Measurements from ENCODE around the gene MKI67.

Gene MKI67

DNA sequence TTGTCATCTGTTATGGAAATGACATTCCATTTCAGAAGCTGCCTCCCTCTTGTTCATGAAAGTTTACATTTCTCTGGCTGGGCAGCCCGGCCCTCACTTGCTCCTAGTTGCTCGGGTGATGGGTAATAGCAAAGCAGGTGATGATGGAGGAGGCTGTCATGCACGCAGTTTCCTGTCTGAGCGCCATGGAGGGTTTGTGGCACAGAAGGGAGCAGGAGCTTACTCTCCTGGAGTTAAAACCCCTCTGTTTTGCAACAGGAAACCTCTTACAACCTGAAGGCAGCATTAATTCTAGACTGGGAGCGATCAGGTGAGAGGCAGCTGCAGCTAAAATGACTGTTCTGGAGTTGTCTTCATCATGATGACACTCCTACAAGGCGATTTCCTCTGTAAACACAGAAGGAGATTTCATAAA is 34.1 kb upstream of the MKI67 start:
- no peaks in the 10 kb centered on the region for H3K27me3 ChIP-seq
- peaks cover 24 to 33% of the 10 kb centered on the region in 2 experiments for H3K4me1 ChIP-seq (ENCODE audit: control insufficient read depth in 1 of 2, insufficient read depth in 1 of 2, low read depth in 1 of 2, low read length in 1 of 2)
- no peaks in the 10 kb centered on the region for H3K36me3 ChIP-seq
- peak overlapping the region; percentile 79 for H3K27ac ChIP-seq
- TF ChIP-seq, protein P1, sequence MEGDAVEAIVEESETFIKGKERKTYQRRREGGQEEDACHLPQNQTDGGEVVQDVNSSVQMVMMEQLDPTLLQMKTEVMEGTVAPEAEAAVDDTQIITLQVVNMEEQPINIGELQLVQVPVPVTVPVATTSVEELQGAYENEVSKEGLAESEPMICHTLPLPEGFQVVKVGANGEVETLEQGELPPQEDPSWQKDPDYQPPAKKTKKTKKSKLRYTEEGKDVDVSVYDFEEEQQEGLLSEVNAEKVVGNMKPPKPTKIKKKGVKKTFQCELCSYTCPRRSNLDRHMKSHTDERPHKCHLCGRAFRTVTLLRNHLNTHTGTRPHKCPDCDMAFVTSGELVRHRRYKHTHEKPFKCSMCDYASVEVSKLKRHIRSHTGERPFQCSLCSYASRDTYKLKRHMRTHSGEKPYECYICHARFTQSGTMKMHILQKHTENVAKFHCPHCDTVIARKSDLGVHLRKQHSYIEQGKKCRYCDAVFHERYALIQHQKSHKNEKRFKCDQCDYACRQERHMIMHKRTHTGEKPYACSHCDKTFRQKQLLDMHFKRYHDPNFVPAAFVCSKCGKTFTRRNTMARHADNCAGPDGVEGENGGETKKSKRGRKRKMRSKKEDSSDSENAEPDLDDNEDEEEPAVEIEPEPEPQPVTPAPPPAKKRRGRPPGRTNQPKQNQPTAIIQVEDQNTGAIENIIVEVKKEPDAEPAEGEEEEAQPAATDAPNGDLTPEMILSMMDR (IDR thresholded peaks at IDR 0.05), result no peak
- H3K4me3 ChIP-seq (ENCODE audit: low read depth in 1 of 2, low read length in 1 of 2), result peak overlapping the region; percentile 21 to 48
- no peaks in the 10 kb centered on the region for H3K9me3 ChIP-seq

DNA sequence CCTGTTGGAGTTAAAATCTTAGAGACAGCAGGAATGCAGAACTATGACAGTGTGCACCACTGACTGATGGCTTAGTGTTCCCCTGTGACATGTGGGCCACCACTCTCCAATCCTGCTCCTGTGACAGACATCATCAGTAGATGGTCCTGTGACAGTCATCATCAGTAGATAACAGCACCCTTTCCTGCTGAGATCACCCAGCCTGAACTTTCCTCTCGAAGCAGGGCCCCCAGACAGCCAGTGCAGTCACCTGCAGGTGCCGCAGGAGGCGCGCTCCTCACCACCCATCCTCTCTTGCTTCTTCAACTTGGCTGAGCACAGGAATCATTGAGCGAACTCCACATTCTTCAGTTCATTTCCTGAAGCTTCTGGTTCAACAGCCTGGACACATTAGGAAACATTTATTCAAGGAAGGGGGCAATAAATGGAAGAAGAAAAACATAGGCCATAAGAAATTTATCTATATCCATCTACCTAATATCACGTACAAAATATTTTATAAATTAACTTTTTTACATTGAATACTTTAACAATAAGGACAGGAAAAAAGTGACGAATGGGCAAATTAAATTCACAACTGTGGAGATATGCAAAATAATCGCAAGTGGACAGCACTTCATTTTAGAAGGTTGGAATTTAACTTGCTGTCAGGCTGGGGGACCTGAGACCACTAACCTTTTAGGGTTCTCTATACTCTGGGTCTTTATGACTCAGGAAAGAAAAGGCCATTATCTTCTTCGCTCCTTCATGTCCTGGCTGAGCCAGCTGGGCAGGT is 32.0 kb upstream of the MKI67 start:
- Histone ChIP-seq H3K27me3 (no peaks in the 10 kb centered on the region), H3K4me3 (ENCODE audit: low read depth in 1 of 2, low read length in 1 of 2) (no peak overlapping the region), H3K27ac (no peak overlapping the region), H3K4me1 (ENCODE audit: control insufficient read depth in 1 of 2, insufficient read depth in 1 of 2, low read depth in 1 of 2, low read length in 1 of 2) (peaks cover 24 to 33% of the 10 kb centered on the region in 2 experiments), H3K9me3 (no peaks in the 10 kb centered on the region), H3K36me3 (no peaks in the 10 kb centered on the region)
- TF ChIP-seq, protein P1 (IDR thresholded peaks at IDR 0.05), result no peak

DNA sequence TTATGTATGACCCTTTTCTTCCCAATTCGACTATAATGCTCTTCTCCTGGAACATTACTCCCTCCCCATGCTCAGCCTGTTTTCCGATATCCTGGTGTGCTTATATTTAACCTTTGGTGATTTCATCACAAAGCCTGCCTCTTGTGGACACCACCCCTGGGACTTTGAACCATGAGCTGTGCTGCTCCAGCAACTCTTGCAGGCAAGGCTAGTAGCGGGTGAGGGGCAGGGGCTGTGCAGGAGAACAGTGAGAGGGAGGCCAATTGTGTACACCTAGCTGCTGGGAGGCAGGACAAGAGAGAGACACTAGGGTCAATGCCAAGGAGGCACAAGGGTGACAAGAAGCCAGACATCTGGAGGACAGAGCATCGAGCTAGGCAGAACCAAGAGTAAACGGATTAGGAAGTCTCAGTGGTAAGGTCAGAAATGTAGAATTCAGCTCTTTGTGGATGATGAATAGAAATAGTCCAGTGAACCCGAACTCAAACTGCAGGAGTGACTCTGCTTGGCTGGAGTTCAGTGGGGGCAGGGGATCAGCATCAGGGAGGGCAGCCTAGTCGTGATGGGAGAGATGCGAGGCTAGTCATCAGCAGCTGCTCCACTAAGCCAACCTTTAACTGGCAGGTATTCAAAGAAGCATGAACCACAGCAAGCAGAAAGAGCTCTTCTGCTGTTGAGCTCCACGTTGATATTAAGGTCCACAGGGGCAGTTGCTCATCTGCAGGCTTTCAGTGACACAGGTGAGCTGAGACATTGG is 31.0 kb upstream of the MKI67 start:
- Histone ChIP-seq H3K36me3 (no peaks in the 10 kb centered on the region), H3K4me3 (ENCODE audit: low read depth in 1 of 2, low read length in 1 of 2) (no peak overlapping the region), H3K27ac (no peak overlapping the region), H3K4me1 (ENCODE audit: control insufficient read depth in 1 of 2, insufficient read depth in 1 of 2, low read depth in 1 of 2, low read length in 1 of 2) (peaks cover 24 to 33% of the 10 kb centered on the region in 2 experiments), H3K27me3 (no peaks in the 10 kb centered on the region), H3K9me3 (no peaks in the 10 kb centered on the region)
- TF ChIP-seq, protein P1 (IDR thresholded peaks at IDR 0.05), result no peak

DNA sequence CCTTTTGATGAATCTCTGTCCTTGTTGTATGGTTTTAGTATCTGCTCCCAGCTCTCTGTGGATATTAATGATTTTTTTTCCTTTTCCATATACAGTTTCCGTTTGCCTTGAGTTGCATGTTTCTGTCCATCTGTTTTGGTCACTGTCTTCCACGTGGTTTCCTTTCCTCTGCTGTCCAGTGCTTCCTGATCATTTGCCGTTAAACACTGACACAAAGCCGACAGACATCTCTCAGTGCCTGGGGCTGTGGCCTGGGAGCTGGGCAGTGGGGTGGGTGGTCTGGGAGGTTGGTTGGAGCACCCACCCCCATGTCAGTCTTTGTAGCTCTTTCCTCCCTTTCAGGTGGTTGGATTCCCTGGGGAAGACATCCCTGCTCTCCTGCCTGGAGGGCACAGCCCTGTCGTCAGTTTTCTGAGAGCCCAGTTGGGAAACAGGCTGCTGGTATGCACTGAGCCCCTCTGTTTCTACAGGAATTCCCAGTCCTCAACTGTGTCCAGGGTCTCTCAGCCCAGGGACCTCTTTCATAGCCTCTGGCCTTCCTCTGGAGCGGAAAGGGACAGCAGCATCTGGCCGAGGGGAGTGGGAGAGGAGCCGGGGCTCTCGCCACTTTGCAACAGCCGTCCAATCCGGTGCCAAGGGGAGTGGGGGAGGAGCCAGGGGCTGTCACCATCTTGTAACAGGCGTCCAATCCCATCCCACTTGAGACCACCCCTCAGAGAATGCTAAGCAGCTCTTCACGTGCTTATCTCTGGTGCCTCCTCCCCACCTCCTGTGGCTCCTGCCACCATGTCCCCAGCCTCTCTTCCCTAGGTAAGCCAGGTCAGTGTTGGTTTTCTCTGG is 26.7 kb upstream of the MKI67 start:
- no peaks in the 10 kb centered on the region for H3K36me3 ChIP-seq
- H3K27ac ChIP-seq, result no peak overlapping the region
- H3K27me3 ChIP-seq, result peaks cover 12% of the 10 kb centered on the region
- H3K4me3 ChIP-seq (ENCODE audit: low read depth in 1 of 2, low read length in 1 of 2), result no peak overlapping the region
- H3K4me1 ChIP-seq (ENCODE audit: control insufficient read depth in 1 of 2, insufficient read depth in 1 of 2, low read depth in 1 of 2, low read length in 1 of 2), result peaks cover 6 to 10% of the 10 kb centered on the region in 2 experiments
- no peaks in the 10 kb centered on the region for H3K9me3 ChIP-seq
- TF ChIP-seq, protein P1 (IDR thresholded peaks at IDR 0.05), result no peak

DNA sequence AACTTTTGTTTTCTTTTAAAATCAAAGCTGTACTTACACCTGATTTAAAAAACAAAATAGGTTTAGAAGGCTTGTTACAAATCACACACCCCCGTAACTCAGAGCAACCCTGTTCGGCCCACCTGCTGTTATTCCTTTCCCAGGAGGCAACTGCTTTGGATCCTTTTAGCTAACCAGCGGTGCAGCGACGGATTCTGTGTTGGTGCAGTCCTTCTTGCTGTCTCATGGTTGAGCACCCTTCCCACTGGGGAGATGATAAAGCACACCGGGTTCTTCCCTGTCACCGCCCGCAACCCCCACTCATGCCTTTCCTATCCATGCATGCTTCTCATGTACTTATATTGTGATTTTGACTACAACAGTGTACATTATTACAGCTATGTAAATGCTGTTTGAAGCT is 24.8 kb upstream of the MKI67 start:
- Histone ChIP-seq H3K27me3 (peaks cover 20% of the 10 kb centered on the region), H3K4me3 (ENCODE audit: low read depth in 1 of 2, low read length in 1 of 2) (no peak overlapping the region), H3K27ac (no peak overlapping the region), H3K9me3 (no peaks in the 10 kb centered on the region), H3K4me1 (ENCODE audit: control insufficient read depth in 1 of 2, insufficient read depth in 1 of 2, low read depth in 1 of 2, low read length in 1 of 2) (peaks cover 6 to 10% of the 10 kb centered on the region in 2 experiments), H3K36me3 (no peaks in the 10 kb centered on the region)
- TF ChIP-seq, protein P1 (IDR thresholded peaks at IDR 0.05), result no peak
